NCI-H510A treated with DMSO at 0.1 percent for 48 hours (cell line): Measurements from ENCODE around the gene OVAAL.
A peak's percentile ranks its signal among the peaks of the same experiment; 100 is the strongest.

Experiments used
- DNase-seq: peaks from one replicate; lab custom pipeline; 2025; lab: John Stamatoyannopoulos, UW

The OVAAL gene

DNA sequence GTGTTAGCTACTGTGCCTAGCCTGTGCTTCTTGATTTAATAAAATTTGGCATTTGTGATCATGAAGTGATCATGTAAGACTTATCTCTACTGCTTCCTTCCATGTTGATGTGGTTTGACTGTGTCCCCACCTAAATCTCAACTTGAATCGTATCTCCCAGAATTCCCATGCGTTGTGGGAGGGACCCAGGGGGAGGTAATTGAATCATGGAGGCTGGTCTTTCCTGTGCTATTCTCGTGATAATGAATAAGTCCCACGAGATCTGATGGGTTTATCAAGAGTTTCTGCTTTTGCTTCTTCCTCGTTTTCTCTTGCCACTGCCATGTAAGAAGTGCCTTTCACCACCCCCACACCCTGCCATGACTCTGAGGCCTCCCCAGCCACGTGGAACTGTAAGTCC, at the start of gene OVAAL:
OVAAL (plus strand) TSS at position 301 of the 400 bp plus-strand sequence.
- DNase-seq = no peak

DNA sequence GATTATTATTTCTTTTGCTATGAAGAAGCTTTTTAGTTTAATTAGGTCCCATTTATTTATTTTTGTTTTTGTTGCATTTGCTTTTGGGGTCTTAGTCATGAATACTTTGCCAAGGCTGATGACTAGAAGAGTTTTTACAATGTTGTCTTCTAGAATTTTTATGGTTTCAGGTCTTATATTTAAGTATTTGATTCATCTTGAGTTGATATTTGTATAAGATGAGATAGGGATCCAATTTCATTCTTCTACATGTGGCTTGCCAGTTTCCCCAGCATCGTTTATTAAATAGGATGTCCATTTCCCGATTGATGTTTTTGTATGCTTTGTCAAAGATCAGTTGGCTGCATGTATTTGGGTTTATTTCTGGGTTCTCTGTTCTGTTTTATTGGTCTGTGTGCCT, 47.9 kb upstream of the OVAAL start:
- no peak for DNase-seq

DNA sequence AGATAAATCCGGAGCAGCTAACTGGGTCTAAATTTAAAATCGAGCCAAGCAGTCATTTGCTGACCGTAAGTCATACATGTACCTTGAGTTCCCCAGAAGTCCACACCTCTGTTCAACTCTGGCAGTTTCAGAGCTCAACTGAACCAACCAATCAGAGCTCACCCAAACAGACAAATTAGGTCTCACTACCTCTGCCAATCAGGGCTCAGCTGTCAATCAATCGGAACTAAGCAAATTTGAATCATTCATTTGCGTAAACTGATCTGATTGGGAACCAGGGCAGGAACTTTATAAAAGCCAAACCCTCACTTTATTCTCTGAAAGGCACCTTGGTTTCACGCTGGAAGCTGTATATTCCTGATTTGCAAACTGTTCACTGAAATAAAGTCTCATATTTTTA, 45.2 kb upstream of the OVAAL start:
- DNase-seq = no peak

DNA sequence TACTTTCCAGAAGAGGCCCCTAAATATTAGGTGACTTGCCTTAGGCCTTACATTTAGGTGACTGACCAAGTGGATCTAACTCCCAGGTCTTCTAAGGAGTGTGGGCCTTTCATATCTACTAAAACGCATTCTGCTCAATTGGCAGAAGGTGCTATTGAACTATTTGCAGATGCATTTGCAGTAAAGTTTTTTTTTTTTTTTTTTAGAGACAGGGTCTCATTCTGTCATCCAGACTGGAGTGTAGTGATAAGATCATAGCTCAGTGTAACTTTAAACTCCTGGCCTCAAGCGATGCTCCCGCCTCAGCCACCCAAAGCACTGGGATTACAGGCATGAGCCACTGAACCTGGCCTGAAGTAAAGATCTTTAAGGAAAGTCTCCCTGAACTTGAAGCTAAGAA, 43.4 kb upstream of the OVAAL start:
- DNase-seq = no peak

DNA sequence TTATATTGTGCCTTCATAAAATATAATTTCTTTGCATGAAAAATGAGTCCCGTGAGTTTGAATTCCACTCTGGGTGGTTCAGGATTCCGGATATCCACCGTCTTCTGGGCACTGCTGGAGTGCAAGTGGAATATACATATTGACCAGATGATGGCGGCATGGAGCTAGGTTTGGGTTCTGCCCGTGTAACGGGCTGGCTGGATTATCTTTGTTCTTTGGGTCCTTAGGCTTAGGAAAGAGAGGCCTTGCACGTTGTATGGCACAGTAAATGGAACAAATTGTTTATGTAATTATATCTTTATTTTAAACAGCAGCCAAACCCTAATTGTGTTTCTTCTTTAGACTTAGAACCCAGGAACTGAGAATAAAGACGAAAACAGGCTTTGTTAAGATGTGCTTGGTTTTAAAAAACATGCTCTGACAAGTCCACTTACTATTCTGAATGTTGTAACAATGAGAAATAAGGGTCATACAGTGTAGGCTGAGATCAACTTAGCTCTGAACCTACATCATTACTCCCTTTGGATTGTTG, 42.8 kb upstream of the OVAAL start:
- peak; percentile 91 for DNase-seq

DNA sequence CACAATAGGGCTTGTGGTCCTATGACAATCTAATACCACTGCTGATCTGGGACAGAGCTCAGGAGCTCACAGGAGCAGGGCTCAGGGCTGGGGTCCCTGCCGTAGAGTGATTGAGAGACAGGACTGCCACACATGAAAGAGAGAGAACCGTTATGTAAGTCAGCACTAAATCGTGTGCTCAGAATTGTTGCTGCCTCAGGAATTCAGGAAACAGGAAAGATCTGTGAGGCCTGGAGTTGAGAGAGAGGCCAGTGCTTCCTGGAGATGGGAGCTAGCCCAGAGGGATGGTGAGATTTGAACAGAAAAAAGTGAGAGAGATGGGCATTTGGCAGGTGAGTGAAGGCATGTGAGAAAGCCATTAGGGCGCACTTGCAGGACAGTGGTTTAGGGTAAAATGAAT, 38.9 kb upstream of the OVAAL start:
- no peak for DNase-seq

DNA sequence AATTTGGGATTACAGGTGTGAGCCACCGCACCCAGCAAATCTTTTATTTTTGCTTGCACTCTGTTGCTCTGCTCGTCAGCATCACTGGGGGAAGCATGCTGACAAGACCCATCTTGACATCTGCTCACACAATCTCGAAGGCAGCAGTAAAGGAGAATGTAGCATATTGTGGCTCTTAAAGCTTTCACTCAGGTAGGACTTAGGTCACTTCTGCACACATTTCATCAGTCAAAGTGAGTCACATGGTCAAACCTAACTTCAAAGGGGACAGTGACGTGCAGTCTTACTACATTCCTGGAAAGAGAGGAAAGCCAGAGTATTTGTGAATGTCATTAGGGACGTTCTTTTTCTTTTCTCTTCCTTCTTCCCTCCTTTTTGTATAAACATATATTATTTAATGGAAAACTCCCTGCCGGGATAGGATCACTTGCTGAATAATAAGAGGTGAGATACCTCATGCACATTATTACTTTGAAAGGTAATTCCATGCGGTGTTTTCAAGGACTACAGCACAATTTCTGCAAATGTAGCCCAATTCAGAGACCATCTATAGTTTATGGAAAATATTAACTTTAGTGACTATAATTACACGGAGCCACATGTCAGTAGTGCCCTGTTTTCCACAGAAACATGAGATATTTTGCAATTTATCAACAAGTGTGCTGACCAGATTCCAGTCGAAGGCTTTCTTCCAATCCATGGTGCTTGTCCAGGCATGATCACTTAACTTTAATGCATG, 37.1 kb upstream of the OVAAL start:
- DNase-seq = no peak

- peak; percentile 35 for DNase-seq
Measured at GRCh38 chr1:180522213-180522515, 36.6 kb upstream of the OVAAL start.

DNA sequence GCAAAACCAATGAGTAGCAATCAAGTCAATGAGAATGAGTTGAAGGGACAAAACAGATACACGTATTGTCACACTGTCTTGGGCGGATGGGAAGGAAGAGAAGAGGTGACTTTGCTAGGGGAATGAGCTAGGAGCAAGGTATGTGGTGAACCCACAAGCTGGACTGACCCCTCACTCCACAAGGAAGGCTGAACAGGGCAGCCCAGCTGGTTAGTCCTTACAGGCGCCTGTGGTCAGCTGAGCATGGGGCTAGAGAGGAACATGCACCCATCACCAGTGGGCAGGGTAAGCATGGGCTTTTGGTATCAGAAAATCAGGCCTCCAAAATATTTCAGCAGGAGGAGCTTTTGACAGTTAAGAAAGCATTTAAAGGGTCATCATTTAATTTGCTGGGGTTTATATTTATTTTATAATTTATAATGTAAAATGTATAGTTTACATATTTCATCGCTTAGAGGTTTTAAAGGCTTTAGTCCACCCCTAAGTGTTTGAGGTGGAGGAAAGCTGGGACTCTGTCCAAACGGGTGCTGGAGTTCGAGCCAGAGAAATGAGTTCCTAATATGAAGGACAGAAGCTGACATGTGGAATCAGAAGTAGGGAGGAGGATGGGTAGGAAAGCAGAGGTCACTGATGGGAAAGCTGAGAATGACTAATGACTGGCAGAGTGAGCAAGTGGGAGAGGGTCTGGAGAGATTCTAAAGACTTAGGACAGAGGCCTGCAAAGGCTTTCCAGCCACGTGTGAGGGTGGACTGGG, 34.4 kb upstream of the OVAAL start:
- DNase-seq = no peak

- no peak for DNase-seq
Measured at GRCh38 chr1:180524915-180525714, 33.6 kb upstream of the OVAAL start.

GRCh38 chr1:180525715-180526039, 33.1 kb upstream of the OVAAL start:
- no peak for DNase-seq

- DNase-seq = no peak
Measured at GRCh38 chr1:180527101-180527669, 31.6 kb upstream of the OVAAL start.

GRCh38 chr1:180528868-180529470, 29.8 kb upstream of the OVAAL start:
- no peak for DNase-seq

DNA sequence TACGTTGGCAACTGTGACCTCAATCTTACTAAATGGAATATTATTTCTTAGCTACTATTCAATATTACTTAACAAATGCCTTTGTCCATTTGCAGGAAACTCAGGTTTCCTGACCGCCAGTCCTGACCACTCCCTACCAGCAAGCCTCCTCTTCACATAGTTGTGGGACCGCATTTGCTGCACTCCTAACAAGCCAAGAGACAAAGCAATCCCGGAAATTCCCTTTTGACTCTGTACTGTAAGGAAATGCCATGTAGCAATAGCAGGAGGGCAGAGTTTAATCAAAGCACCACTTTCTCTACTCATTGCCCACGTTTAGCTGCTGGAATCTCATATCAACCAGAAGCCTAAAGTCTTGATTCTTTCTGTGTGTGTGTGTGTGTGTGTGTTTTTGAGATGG, 28.3 kb upstream of the OVAAL start:
- no peak for DNase-seq

DNA sequence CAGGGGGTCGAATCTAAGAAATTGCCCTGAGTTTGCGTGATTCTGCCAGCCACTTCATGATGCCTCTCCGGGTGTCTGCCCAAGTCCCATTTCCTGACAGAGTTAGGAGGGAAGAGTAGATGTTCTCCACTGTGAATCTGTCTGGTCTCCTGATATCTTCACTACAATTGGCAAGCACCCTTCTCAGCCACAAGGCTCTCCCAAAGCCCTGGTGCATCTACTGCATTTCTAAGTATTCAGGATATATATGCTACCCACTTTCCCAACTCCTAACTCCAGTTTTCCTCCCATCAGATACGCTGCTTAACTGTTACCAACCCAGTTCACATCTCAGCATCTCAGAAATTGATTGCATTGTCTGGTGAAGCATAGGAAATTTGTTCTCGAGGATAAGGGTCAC, 25.9 kb upstream of the OVAAL start:
- no peak for DNase-seq

- peak; percentile 84 for DNase-seq
Measured at GRCh38 chr1:180533266-180533987, 25.3 kb upstream of the OVAAL start.

- DNase-seq = no peak
Measured at GRCh38 chr1:180534214-180534613, 24.6 kb upstream of the OVAAL start.

DNA sequence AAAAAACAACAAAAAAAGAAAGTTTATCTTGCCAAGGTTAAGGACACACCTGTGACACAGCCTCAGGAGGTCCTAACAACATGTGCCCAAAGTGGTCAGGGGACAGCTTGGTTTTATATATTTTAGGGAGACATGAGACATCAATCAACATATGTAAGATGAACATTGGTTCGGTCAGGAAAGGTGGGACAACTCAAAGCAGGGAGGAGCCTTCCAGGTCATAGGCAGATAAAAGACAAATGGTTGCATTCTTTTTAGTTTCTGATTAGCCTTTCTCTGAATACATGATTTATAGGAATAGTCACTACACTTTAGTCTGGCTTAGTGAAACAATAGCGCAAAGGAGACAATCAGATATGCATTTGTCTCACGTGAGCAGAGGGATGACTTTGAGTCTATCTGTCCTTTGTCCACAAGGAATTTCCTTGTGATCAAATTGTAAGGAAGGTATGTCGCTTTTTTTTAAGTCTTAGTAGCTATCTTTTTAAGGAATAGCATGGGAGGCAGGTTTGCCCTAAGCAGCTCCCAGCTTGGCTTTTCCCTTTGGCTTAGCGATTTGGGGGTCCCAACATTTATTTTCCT, 23.3 kb upstream of the OVAAL start:
- no peak for DNase-seq

DNA sequence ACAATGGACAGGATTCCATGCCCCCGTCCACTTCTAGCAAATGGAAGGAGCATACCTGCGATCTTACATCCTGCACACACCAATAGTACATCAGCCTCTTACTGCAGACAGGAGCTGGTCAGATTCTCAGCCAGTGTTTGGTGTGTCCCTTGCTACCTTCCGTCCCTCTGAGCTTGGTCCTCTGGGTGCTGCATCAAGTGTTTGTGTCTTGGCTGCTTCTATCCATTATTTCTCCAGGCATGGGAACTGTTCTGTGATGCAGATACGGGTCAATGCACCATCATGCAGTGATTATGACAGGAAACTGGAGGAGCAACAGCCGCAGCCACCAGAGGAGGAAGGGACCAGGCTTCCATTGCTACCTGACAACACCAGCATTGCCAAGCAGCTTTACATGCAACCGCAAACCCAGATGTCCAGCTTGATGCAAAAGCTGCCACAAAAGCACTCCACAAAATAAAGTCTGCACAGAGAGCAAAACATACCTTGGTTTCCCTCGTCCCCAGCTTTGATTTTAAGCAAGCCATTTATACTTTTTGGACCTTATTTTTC, 21.9 kb upstream of the OVAAL start:
- DNase-seq = no peak

GRCh38 chr1:180539136-180539535, 19.6 kb upstream of the OVAAL start:
- no peak for DNase-seq
